Activated CD4-positive, alpha-beta T cell treated with anti-CD3 and anti-CD28 coated beads, Interleukin-2, amount 10 ng/mL, durations not matched to agents 7 days and 5 days (primary cell): ENCODE results near the gene CBLL1. TPM values are rescaled to one million over a fixed set of nuclear protein-coding genes. Genes with fewer than 3 reads are reported as not detected.

ENCODE experiments used
- CTCF ChIA-PET: fragments of 350-600 bp; sonication (Branson Sonifier 250); formaldehyde crosslinking; loops from one replicate; lab custom pipeline; 2021; ENCODE audit warnings: antibody characterized with exemption; lab: Charles Lee
- POLR2A ChIA-PET: fragments of 350-600 bp; sonication (Branson Sonifier 250); formaldehyde crosslinking; loops from one replicate; lab custom pipeline; 2021; ENCODE audit warnings: antibody characterized with exemption; lab: Charles Lee
- DNase-seq: peaks from one replicate; pipeline ENCODE4 v3.0.0-alpha.2; 2020
- H3K27ac Mint-ChIP-seq: one replicate; pipeline ENCODE4 v1.8.0; 2021; ENCODE audit warnings: mild to moderate bottlenecking, moderate library complexity, mixed read lengths
- H3K27me3 Mint-ChIP-seq: one replicate; pipeline ENCODE4 v1.8.0; 2021; ENCODE audit warnings: mixed read lengths
- H3K36me3 Mint-ChIP-seq: one replicate; pipeline ENCODE4 v1.8.0; 2021; ENCODE audit warnings: low read depth, mixed read lengths
- H3K4me1 Mint-ChIP-seq: one replicate; pipeline ENCODE4 v1.8.0; 2021; ENCODE audit warnings: mixed read lengths
- H3K4me3 Mint-ChIP-seq: one replicate; pipeline ENCODE4 v1.8.0; 2021; ENCODE audit warnings: mild to moderate bottlenecking, moderate library complexity, mixed read lengths
- H3K9me3 Mint-ChIP-seq: one replicate; pipeline ENCODE4 v1.8.0; 2021; ENCODE audit warnings: mixed read lengths
- total RNA-seq, 2 experiments: library from RNA; stranded (reverse); gene quantifications; one replicate each; pipeline ENCODE4 v1.2.3, GENCODE V29; 2021

Gene CBLL1
- total RNA-seq, 2 experiments from 2014 or later: 45.7 to 59.7 TPM

DNA sequence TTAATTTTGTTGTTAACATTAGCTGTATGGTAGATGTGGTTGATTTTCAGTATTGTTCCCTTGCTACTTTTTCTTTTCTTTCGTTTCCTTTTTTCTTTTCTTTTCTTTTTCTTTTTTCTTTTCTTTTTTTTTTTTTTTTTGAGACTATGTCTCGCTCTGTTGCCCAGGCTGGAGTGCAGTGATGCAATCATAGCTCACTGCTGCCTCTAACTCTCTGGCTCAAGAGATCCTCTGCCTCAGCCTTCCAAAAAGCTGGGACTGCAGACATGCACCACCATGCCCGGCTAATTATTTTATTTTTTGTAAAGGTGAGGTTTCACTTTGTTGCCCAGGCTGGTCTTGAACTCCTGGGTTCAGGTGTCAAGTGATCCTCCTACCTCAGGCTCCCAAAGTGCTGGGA, 44.7 kb downstream of the CBLL1 start:
- no peaks in the 10 kb centered on the region for H3K36me3 Mint-ChIP-seq
- peaks cover 7% of the 10 kb centered on the region for H3K27me3 Mint-ChIP-seq
- CTCF ChIA-PET: no interaction called here
- no peak for DNase-seq
- no peak overlapping the region for H3K4me3 Mint-ChIP-seq
- H3K4me1 Mint-ChIP-seq: peaks cover 20% of the 10 kb centered on the region
- H3K27ac Mint-ChIP-seq: no peak overlapping the region
- POLR2A ChIA-PET: no interaction called here
- H3K9me3 Mint-ChIP-seq: no peaks in the 10 kb centered on the region

GRCh38 chr7:107789647-107790046, 45.7 kb downstream of the CBLL1 start:
- POLR2A ChIA-PET: no interaction called here
- peaks cover 14% of the 10 kb centered on the region for H3K27me3 Mint-ChIP-seq
- no peak overlapping the region for H3K27ac Mint-ChIP-seq
- no peak for DNase-seq
- H3K9me3 Mint-ChIP-seq: no peaks in the 10 kb centered on the region
- CTCF ChIA-PET: no interaction called here
- H3K36me3 Mint-ChIP-seq: no peaks in the 10 kb centered on the region
- no peak overlapping the region for H3K4me3 Mint-ChIP-seq
- peaks cover 20% of the 10 kb centered on the region for H3K4me1 Mint-ChIP-seq

DNA sequence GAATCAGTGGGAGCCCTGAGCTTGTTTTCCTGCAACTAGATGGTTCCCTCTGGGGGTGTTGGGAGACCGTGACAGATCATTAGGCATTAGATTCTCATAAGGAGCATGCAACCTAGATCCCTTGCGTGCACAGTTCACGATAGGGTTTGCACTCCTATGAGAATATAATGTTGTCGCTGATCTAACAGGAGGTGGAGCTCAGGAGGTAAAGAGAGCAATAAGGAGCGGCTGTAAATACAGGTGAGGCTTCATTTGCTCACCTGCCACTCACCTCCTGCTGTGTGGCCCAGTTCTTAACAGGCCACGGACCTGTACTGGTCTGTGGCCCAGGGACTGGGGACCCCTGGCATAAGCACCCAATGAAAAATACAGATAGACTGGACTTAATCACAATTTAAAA, 48.4 kb downstream of the CBLL1 start:
- H3K9me3 Mint-ChIP-seq: no peaks in the 10 kb centered on the region
- H3K27ac Mint-ChIP-seq: no peak overlapping the region
- no peak overlapping the region for H3K4me3 Mint-ChIP-seq
- peaks cover 5% of the 10 kb centered on the region for H3K4me1 Mint-ChIP-seq
- DNase-seq: no peak
- CTCF ChIA-PET: no interaction called here
- no peaks in the 10 kb centered on the region for H3K36me3 Mint-ChIP-seq
- POLR2A ChIA-PET: no interaction called here
- H3K27me3 Mint-ChIP-seq: peaks cover 19% of the 10 kb centered on the region

DNA sequence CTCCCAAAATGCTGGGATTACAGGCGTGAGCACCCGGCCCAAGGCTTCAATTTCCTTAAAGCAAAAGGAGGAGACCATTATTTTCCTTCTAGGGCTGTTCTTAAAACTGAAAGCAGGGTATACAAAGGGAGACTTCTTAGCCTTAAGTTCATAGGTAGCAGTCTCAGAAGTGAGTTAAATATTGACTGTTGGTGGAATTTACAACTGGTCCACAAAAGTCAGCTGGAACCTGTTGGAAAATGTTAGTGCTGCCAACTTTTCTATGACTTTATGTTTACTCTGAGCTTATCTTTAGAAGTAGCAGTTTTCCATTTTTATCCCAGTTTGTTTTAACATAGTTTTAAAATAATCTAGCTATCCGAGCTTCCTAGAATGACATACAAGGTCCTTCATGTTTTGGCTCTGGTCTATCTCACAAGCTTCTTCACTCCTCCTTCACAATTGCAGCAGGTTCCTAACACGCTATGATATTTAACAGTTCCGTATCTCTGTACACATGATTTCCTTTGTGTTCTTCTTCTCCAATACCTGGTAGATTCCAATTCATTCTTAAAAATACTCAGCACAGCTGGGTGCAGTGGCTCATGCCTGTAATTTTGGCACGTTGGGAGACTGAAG, 55.8 kb downstream of the CBLL1 start:
- H3K27me3 Mint-ChIP-seq: peaks cover 13% of the 10 kb centered on the region
- no peaks in the 10 kb centered on the region for H3K4me1 Mint-ChIP-seq
- ChIA-PET CTCF (interaction anchor here (1.0 kb wide), 1 partner anchor 56 kb away, joined by 3 read pairs; the partner anchor contains the start of gene CBLL1), POLR2A (no interaction called here)
- no peaks in the 10 kb centered on the region for H3K36me3 Mint-ChIP-seq
- H3K9me3 Mint-ChIP-seq: no peaks in the 10 kb centered on the region
- no peak overlapping the region for H3K27ac Mint-ChIP-seq
- no peak for DNase-seq
- H3K4me3 Mint-ChIP-seq: no peak overlapping the region

DNA sequence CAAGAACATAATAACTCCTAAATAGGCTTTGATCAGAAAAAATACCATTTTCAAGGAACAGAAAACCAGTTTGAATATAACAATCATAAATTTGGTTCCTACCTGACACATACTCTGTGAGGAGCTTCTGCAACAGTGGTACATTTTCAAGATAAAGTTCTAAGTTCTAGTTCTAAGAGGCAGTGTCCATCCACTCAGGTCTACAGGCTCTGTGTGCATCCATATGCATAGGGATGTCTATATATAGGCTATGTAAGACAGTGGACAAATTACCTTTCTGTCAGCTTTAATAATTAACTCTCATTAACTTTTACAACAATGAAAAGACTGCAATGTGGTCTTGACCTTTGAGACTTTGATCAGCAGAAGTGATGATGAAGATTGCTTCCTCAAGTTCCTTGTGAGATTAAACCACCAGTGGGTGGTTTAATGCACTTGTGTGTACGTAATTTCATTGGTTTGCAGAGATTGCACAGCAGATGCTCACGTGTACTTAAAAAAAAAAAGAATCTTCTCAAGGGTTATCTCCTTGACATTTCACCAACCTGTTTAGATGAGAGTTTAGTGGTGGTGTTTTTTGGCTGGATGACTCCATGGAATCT, 59.2 kb downstream of the CBLL1 start, which contains the start of gene SLC26A3:
TSS of gene SLC26A3 (minus strand) at position 215 of the 602 bp plus-strand sequence. CDS start 8,714 bp downstream, outside the sequence.
- Mint-ChIP-seq H3K9me3 (no peaks in the 10 kb centered on the region), H3K27ac (no peak within 1 kb of the TSS), H3K4me3 (no peak within 1 kb of the TSS), H3K36me3 (no peaks in the 10 kb centered on the region), H3K27me3 (peaks cover 9% of the 10 kb centered on the region), H3K4me1 (no peaks in the 10 kb centered on the region)
- ChIA-PET POLR2A (no interaction called here), CTCF (interaction anchor here (0.7 kb wide), 1 partner anchor 26 kb away, joined by 3 read pairs; no protein-coding TSS in a partner anchor)
- DNase-seq: no peak

DNA sequence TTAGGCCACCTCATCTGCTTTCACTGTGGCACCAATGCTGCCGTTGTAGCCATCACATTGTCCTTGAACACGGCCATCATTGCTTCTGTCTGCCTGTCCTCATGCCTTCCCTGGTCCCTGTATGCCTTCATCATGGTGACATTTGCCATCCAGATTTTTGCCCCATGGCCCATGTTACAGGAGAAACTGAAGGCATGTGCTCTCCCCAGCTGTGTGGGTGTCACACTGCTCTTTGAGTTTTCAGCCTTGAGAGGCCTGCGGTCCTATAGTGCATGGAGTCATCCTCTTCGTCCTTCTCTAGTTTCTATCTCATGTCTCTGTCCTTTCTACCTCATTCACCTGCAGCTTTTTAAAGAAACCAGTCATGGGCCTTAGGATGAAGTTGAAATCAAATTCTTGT, 65.2 kb downstream of the CBLL1 start:
- no peaks in the 10 kb centered on the region for H3K27me3 Mint-ChIP-seq
- DNase-seq: no peak
- POLR2A ChIA-PET: no interaction called here
- no peaks in the 10 kb centered on the region for H3K9me3 Mint-ChIP-seq
- no peaks in the 10 kb centered on the region for H3K36me3 Mint-ChIP-seq
- no peak overlapping the region for H3K27ac Mint-ChIP-seq
- no peak overlapping the region for H3K4me3 Mint-ChIP-seq
- no peaks in the 10 kb centered on the region for H3K4me1 Mint-ChIP-seq
- CTCF ChIA-PET: interaction anchor here (1.1 kb wide), 1 partner anchor 9 kb away, joined by 3 read pairs; no protein-coding TSS in a partner anchor

DNA sequence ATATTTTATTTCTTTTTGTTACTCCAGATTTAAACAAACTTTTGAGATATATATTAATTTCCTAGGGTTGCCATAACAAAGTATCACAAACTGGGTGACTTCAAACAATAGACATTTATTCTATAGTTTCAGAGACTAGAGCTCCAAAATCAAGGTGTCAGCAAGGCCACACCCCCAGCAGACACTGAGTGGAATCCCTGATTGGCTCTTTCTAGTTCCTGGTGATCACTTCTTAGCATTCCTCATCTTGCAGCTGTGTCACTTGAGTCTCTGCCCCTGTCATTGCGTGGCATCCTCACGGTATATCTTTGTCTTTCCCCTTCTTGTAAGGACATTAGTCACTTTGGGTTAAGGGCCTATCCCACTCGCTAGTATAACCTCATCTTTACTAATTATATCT, 66.7 kb downstream of the CBLL1 start:
- POLR2A ChIA-PET: no interaction called here

More for the DNA sequence above, 66.7 kb downstream of the CBLL1 start:
- no peak for DNase-seq
- H3K4me3 Mint-ChIP-seq: no peak overlapping the region
- H3K9me3 Mint-ChIP-seq: peaks cover 4% of the 10 kb centered on the region
- CTCF ChIA-PET: no interaction called here
- H3K4me1 Mint-ChIP-seq: peaks cover 7% of the 10 kb centered on the region
- no peaks in the 10 kb centered on the region for H3K27me3 Mint-ChIP-seq
- H3K27ac Mint-ChIP-seq: no peak overlapping the region
- no peaks in the 10 kb centered on the region for H3K36me3 Mint-ChIP-seq

Other genes starting within 250 kb of the CBLL1 start
- 10 to 100 TPM; 29.2 to 30.7 TPM for gene COG5, start 180.2 kb upstream of the CBLL1 start, total RNA-seq
- 1 to 10 TPM; 7.9 to 9.9 TPM for gene DUS4L, start 180.2 kb upstream of the CBLL1 start, total RNA-seq
- 10 to 100 TPM; 29.9 to 37.4 TPM for gene BCAP29, start 163.9 kb upstream of the CBLL1 start, total RNA-seq
- gene SLC26A4, start 83.3 kb upstream of the CBLL1 start, total RNA-seq: 1 to 10 TPM; 1.3 to 2.0 TPM
- gene SLC26A3, start 59.1 kb downstream of the CBLL1 start, total RNA-seq: not detected
- 10 to 100 TPM; 54.1 to 60.5 TPM for gene DLD, start 147.0 kb downstream of the CBLL1 start, total RNA-seq